ENCODE measurements around the gene NEK11.

DNA sequence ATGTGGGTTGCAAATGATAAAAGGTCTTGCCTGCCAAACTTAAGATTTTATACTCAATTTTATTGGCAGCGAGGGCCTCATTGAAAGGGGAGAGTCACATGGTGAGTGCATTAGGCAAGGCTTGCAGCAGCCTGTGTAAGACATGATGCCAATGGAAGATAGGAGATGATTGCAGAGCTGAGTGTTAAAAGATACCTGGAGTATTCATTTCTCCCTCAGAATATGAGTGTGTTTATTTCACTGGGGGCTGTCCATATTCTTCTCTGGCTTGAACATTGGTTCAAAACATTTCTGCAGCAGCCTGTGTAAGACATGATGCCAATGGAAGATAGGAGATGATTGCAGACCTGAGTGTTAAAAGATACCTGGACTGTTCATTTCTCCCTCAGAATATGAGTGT lies 189.7 kb downstream of the NEK11 start:
- no peak for TF ChIP-seq POLR2A (IDR thresholded peaks at IDR 0.05)
- TF ChIP-seq, protein P1, sequence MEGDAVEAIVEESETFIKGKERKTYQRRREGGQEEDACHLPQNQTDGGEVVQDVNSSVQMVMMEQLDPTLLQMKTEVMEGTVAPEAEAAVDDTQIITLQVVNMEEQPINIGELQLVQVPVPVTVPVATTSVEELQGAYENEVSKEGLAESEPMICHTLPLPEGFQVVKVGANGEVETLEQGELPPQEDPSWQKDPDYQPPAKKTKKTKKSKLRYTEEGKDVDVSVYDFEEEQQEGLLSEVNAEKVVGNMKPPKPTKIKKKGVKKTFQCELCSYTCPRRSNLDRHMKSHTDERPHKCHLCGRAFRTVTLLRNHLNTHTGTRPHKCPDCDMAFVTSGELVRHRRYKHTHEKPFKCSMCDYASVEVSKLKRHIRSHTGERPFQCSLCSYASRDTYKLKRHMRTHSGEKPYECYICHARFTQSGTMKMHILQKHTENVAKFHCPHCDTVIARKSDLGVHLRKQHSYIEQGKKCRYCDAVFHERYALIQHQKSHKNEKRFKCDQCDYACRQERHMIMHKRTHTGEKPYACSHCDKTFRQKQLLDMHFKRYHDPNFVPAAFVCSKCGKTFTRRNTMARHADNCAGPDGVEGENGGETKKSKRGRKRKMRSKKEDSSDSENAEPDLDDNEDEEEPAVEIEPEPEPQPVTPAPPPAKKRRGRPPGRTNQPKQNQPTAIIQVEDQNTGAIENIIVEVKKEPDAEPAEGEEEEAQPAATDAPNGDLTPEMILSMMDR (IDR thresholded peaks at IDR 0.05) = no peak
